Naive B cell (primary cell): ENCODE data around the gene CCNT1. TPM values are rescaled to one million over a fixed set of nuclear protein-coding genes. Genes with fewer than 3 reads are reported as not detected.
"Not testable (repeated sequence)": the region's sequence is repeated elsewhere in the genome, so short reads cannot be mapped to it uniquely, and the experiment has no call there.

Experiments used
- ATAC-seq, 2 donors: fragments of 150-1000 bp; cut with Tn5 transposase; 2 replicates each; pipeline ENCODE4 v1.10.0; 2021; ENCODE audit warnings: low read depth in 2 of 2, mild to moderate bottlenecking in 2 of 2, moderate library complexity in 2 of 2
- DNase-seq: peaks from one replicate; pipeline ENCODE4 v3.0.0; 2022
- H3K27ac Mint-ChIP-seq, 6 donors: one replicate each; pipeline ENCODE4 v1.8.0; 2020 to 2022; ENCODE audit warnings: mild to moderate bottlenecking in 6 of 6, mixed read lengths in 6 of 6, moderate library complexity in 5 of 6, inconsistent platforms in 2 of 6
- H3K27me3 Mint-ChIP-seq, 3 donors: one replicate each; pipeline ENCODE4 v1.8.0; 2021 to 2022; ENCODE audit warnings: mixed read lengths in 3 of 3, mild to moderate bottlenecking in 1 of 3
- H3K36me3 Mint-ChIP-seq, 2 donors: one replicate each; pipeline ENCODE4 v1.8.0; 2020 to 2022; ENCODE audit warnings: mixed read lengths in 2 of 2, inconsistent platforms in 1 of 2, mild to moderate bottlenecking in 1 of 2
- H3K4me1 Mint-ChIP-seq, 3 donors: one replicate each; pipeline ENCODE4 v1.8.0; 2020 to 2022; ENCODE audit warnings: mixed read lengths in 3 of 3, inconsistent platforms in 1 of 3, mild to moderate bottlenecking in 1 of 3, moderate library complexity in 1 of 3
- H3K4me3 Mint-ChIP-seq, 8 donors: one replicate each; pipeline ENCODE4 v1.8.0; 2020 to 2022; ENCODE audit warnings: mild to moderate bottlenecking in 8 of 8, mixed read lengths in 8 of 8, moderate library complexity in 8 of 8, inconsistent platforms in 2 of 8
- H3K9me3 Mint-ChIP-seq, 7 donors: one replicate each; pipeline ENCODE4 v1.8.0; 2020 to 2022; ENCODE audit warnings: mixed read lengths in 7 of 7, mild to moderate bottlenecking in 5 of 7, inconsistent platforms in 2 of 7, moderate library complexity in 1 of 7
- polyA plus RNA-seq, 6 donors: library from polyadenylated mRNA; unstranded; fragments of 300-500 nt; fragmentation: Illumina TruSeq; gene quantifications; one replicate each; pipeline ENCODE4 v1.2.3, GENCODE V29; 2021; ENCODE audit warnings: low read depth in 6 of 6

The CCNT1 gene
- polyA plus RNA-seq, 6 donors from 2014 or later: 13.8 to 34.5 (median 26.4) TPM

DNA sequence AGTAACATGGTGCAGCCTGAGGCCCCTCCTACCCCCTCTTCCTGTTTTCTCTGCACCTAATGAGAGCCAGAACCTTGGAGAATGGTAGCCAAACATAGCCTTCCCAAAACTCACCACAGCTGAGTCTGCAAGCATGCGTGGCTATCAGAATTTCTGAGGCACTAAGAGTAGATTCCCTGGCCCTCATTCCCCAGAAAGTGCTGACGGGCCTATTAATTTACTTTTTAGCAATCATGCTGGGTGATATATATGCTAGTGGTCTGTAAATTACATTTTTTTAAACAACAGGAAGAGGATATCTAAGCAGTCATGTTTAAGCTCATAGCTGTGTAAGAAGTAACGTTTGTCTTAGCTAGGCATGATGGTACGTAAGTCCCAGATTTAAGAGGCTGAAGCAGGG is 64.8 kb downstream of the CCNT1 start:
- Mint-ChIP-seq H3K27ac (peak overlapping the region in 2 of 6 donors; percentile 67 to 72), H3K4me1 (no peaks in the 10 kb centered on the region), H3K36me3 (peaks cover 15 to 16% of the 10 kb centered on the region in 2 donors), H3K9me3 (no peaks in the 10 kb centered on the region), H3K27me3 (no peaks in the 10 kb centered on the region), H3K4me3 (no peak overlapping the region)
- ATAC-seq (no peak), DNase-seq (no peak)

DNA sequence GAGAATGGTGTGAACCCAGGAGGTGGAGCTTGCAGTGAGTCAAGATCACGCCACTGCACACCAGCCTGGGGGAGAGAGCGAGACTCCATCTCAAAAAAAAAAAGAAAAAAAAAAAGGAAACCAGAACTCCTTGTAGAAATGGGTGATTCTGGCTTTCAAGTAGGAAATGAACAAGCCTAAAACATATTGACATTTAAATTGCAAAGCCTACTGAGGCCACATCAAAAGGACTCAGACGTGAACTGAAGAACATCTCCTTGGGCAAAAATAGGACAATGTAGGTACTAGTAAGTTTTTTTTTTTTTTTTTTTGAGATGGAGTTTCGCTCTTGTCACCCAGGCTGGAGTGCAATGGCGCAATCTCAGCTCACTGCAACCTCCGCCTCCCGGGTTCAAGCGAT is 71.2 kb downstream of the CCNT1 start:
- H3K4me3 Mint-ChIP-seq, H3K4me1 Mint-ChIP-seq, ATAC-seq, H3K27me3 Mint-ChIP-seq, DNase-seq, H3K27ac Mint-ChIP-seq: not testable (repeated sequence)
- Mint-ChIP-seq H3K9me3 (peaks cover 1 to 11% (median 6%) of the 10 kb centered on the region in 7 donors), H3K36me3 (peaks cover 5 to 13% of the 10 kb centered on the region in 2 donors)

- Mint-ChIP-seq H3K27ac (no peak overlapping the region), H3K4me3 (no peak overlapping the region), H3K36me3 (peaks cover 5 to 12% of the 10 kb centered on the region in 2 donors)
Observed at GRCh38 chr12:48643011-48643410, 73.5 kb downstream of the CCNT1 start.

GRCh38 chr12:48641752-48642555 is 74.6 kb downstream of the CCNT1 start:
- not testable (repeated sequence) for H3K4me3 Mint-ChIP-seq, H3K4me1 Mint-ChIP-seq, H3K36me3 Mint-ChIP-seq, DNase-seq, ATAC-seq, H3K27ac Mint-ChIP-seq, H3K27me3 Mint-ChIP-seq
- peaks cover 6 to 18% (median 8%) of the 10 kb centered on the region in 7 donors for H3K9me3 Mint-ChIP-seq

More at GRCh38 chr12:48643011-48643410, 73.5 kb downstream of the CCNT1 start:
- no peak for ATAC-seq
- H3K4me1 Mint-ChIP-seq: no peaks in the 10 kb centered on the region
- DNase-seq: no peak
- H3K9me3 Mint-ChIP-seq: peaks cover 6 to 18% (median 8%) of the 10 kb centered on the region in 7 donors
- H3K27me3 Mint-ChIP-seq: no peaks in the 10 kb centered on the region

- Mint-ChIP-seq H3K4me1 (no peaks in the 10 kb centered on the region), H3K9me3 (peaks cover 6 to 18% (median 8%) of the 10 kb centered on the region in 7 donors), H3K27me3 (no peaks in the 10 kb centered on the region), H3K4me3 (no peak overlapping the region), H3K36me3 (peaks cover 5 to 8% of the 10 kb centered on the region in 2 donors), H3K27ac (no peak overlapping the region)
- ATAC-seq (no peak), DNase-seq (no peak)
Observed at GRCh38 chr12:48640854-48641253, 75.7 kb downstream of the CCNT1 start.

DNA sequence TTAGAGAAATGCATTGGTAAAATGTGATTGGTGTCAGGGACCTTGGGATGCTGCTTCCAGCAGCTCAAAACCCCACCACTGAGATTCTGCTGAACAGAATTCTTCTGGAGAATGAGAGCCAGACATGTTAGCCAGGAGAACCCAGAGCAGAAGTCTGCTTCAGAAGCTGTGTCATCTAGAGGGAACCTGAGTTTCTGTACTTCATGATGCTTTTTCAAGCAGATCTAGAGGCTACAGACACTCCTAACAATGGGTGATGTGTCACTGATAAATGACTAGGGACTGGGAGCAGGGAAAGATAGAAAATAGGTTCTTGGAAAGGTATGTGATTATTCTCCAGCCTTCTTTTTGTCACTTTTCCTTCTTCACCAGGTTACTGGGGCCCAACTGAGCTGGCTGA is 76.1 kb downstream of the CCNT1 start:
- Mint-ChIP-seq H3K27ac (no peak overlapping the region), H3K9me3 (peaks cover 6 to 18% (median 8%) of the 10 kb centered on the region in 7 donors), H3K27me3 (no peaks in the 10 kb centered on the region), H3K36me3 (peaks cover 5 to 8% of the 10 kb centered on the region in 2 donors), H3K4me1 (no peaks in the 10 kb centered on the region), H3K4me3 (no peak overlapping the region)
- ATAC-seq (no peak), DNase-seq (no peak)

Other genes with a start within 250 kb of the CCNT1 start
- not detected for gene ANP32D, start 244.1 kb downstream of the CCNT1 start, polyA plus RNA-seq
- gene C12orf54, start 234.2 kb downstream of the CCNT1 start, polyA plus RNA-seq: not detected
- not detected for gene OR8S1, start 191.1 kb downstream of the CCNT1 start, polyA plus RNA-seq
- gene LALBA, start 146.7 kb downstream of the CCNT1 start, polyA plus RNA-seq: not detected
- 10 to 100 TPM; 32.5 to 65.2 (median 41.3) TPM for gene KANSL2, start 34.5 kb downstream of the CCNT1 start, polyA plus RNA-seq
- not detected for gene ADCY6, start 72.4 kb upstream of the CCNT1 start, polyA plus RNA-seq
- 1 to 10 TPM in 1 of 6 donors, under 1 TPM in 2, not detected in 3; 0.17 to 1.0 (median 0.23) TPM for gene CACNB3, start 101.8 kb upstream of the CCNT1 start, polyA plus RNA-seq
- 10 to 100 TPM in 5 of 6 donors, 1 to 10 TPM in 1; 9.1 to 51.3 (median 29.9) TPM for gene DDX23, start 135.5 kb upstream of the CCNT1 start, polyA plus RNA-seq
- 1 to 10 TPM; 2.0 to 3.8 (median 3.0) TPM for gene RND1, start 149.2 kb upstream of the CCNT1 start, polyA plus RNA-seq
- 10 to 100 TPM; 29.3 to 35.6 (median 32.7) TPM for gene FKBP11, start 208.8 kb upstream of the CCNT1 start, polyA plus RNA-seq
- gene ARF3, start 240.8 kb upstream of the CCNT1 start, polyA plus RNA-seq: 10 to 100 TPM; 21.7 to 40.3 (median 25.8) TPM